ENCODE data around the gene FYB1.

Gene FYB1

DNA sequence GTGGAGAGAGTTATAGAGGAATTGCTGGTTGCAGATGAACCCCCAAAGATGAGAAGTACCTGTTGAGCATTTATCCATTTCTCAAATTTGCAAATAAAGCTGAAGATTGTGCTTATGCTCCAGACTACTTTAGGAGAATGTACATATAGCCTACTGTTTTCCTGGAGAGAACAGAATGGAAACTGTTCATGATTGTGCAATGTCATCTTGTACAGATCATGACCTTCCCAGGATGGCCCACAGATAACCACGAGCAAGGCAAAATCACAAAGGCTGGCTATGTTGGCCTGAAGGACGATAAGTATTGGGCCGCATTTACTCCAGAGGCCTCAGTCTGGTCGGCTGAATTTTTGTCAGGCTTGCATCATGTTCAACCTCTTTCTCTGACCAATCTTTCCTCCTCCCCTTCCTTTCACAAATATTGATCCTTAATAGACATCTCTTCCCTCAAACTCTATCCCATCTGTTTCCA lies 116.6 kb downstream of the FYB1 start:
- H3K4me3 ChIP-seq (ENCODE audit: control insufficient read depth, low read depth, low read length) = no peak overlapping the region
- TF ChIP-seq, protein P1, sequence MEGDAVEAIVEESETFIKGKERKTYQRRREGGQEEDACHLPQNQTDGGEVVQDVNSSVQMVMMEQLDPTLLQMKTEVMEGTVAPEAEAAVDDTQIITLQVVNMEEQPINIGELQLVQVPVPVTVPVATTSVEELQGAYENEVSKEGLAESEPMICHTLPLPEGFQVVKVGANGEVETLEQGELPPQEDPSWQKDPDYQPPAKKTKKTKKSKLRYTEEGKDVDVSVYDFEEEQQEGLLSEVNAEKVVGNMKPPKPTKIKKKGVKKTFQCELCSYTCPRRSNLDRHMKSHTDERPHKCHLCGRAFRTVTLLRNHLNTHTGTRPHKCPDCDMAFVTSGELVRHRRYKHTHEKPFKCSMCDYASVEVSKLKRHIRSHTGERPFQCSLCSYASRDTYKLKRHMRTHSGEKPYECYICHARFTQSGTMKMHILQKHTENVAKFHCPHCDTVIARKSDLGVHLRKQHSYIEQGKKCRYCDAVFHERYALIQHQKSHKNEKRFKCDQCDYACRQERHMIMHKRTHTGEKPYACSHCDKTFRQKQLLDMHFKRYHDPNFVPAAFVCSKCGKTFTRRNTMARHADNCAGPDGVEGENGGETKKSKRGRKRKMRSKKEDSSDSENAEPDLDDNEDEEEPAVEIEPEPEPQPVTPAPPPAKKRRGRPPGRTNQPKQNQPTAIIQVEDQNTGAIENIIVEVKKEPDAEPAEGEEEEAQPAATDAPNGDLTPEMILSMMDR (conservative IDR thresholded peaks at IDR 0.05; ENCODE audit: control insufficient read depth, insufficient read depth, low read depth, low read length) = no peak
- peak; percentile 81 for DNase-seq (ENCODE audit: low read depth)

DNA sequence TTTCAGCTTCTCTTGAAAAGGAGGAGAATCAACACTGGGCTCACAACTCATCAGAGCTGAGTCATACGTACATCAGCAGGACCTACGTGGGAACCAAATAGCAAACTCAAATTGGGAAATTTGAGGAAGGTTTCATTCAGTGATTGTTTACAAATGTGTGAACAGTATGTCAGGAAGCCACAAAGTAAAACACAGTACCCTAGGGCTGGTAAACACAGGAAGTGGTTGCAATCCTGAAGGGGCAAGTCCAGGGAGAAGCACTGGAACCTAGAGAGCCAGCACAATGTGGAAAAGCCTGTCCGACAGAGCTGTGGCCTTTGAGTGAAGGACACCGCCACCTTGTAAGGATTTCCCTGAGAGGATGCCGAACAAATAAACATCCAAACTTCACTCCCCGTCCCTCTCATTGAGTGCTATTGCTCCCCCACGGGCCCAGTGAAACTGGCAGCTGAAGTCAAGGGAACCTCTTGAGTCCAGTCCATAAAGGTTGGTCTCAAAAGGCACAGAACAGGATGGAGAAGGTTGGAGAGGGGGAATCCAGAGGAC lies 118.4 kb downstream of the FYB1 start:
- TF ChIP-seq, protein P1 (conservative IDR thresholded peaks at IDR 0.05; ENCODE audit: control insufficient read depth, insufficient read depth, low read depth, low read length) = no peak
- peak; percentile 99 for DNase-seq (ENCODE audit: low read depth)
- no peak overlapping the region for H3K4me3 ChIP-seq (ENCODE audit: control insufficient read depth, low read depth, low read length)

DNA sequence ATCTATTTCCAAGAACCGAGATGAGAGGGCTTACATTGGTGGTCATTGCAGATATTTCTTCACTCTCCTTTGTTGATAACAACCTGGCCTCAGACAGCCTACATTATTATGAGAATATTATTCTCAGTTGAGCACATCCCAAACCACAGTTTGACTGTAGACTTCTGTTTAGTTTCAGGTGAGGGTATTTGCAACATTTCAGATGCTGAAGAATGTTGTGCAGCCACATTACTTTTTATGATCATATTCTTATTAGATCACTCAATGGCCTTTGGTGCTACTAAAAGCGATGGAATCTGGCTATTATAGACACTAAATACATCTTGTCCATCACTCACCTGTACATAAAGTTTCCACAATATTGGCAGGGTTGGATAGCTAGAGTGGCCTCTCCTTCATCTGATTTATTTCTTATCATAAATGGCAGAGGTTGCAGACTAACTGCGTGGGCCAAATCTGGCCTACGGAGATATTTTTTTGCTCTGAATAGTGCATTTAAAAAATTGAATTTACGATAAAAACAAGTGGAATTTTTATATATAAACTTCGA lies 119.0 kb downstream of the FYB1 start:
- H3K4me3 ChIP-seq (ENCODE audit: control insufficient read depth, low read depth, low read length) = no peak overlapping the region
- TF ChIP-seq, protein P1 (conservative IDR thresholded peaks at IDR 0.05; ENCODE audit: control insufficient read depth, insufficient read depth, low read depth, low read length) = no peak
- no peak for DNase-seq (ENCODE audit: low read depth)

DNA sequence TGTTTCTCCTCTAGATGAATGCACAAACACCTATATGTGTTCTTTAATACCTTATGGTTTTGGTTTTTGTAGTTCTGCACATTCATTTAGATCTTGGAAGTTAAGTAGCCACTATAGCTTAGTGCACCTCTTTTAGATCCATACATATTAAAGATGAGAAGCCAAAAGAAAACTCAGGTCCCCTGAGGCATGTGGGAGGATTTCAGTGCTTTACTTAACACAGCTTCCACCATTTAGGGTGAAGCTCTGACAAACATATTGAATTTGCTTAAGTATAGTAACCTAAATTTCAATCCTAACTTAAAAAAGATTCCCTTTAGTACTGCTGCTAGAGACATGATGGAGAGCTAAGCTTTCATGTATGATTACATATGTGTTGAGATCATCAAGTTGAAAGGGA lies 119.5 kb downstream of the FYB1 start:
- TF ChIP-seq, protein P1 (conservative IDR thresholded peaks at IDR 0.05; ENCODE audit: control insufficient read depth, insufficient read depth, low read depth, low read length) = no peak
- DNase-seq (ENCODE audit: low read depth) = no peak
- no peak overlapping the region for H3K4me3 ChIP-seq (ENCODE audit: control insufficient read depth, low read depth, low read length)

DNA sequence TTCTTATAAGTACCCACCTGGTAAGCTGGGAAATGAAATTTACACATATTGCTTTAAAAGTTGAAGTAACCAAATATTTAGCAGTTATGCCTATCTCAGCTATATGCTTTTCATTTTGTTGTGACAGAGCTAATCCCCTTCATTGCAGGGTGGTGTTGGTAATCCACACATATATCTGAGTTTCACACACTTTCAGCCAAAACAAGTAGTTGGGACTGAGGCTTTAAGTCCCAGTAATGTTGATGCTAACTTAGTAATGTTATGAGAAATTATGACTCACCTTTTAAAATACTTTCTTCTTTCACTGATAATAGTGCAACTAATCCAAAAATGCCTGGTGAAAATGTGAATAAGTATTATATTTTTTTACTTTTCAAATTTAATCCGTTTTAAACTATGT lies 126.0 kb downstream of the FYB1 start:
- peak; percentile 63 for DNase-seq (ENCODE audit: low read depth)
- TF ChIP-seq, protein P1 (conservative IDR thresholded peaks at IDR 0.05; ENCODE audit: control insufficient read depth, insufficient read depth, low read depth, low read length) = no peak
- H3K4me3 ChIP-seq (ENCODE audit: control insufficient read depth, low read depth, low read length) = no peak overlapping the region

DNA sequence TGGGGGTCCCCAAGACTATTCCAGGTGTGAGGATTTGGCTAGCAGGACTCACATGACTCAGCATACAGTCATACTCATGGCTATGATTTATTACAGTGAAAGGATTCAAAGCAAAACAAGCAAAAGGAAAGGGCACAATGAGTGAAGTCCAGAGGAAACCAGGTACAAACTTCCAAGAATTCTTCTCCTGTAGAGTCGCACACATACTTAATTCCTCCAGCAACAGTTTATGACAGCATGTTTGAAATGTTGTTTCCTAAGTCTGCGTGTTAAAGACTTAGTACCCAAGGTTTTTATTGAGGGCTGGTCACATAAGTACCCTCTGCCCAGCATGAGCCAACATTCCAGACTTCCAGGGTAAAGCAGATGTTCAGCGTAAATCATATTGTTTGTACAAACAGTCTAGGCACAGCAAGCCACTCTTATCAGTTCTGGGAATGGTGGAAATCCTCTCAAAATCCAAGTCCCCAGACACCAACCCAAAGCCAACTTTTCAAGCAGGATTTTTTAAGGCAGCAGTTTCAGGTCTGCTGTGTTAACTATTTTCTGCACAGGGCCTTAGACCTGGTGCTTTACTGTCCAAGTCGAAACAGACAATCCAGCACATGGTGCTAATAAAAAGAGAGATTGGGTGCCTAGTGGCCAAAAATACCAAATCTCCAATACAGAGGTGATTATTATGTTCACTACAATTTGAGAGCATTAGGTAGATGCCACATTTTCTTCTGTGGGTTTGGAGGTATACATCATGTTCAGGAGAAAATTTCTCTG lies 126.6 kb downstream of the FYB1 start:
- peak; percentile 58 for DNase-seq (ENCODE audit: low read depth)
- H3K4me3 ChIP-seq (ENCODE audit: control insufficient read depth, low read depth, low read length) = no peak overlapping the region
- TF ChIP-seq, protein P1 (conservative IDR thresholded peaks at IDR 0.05; ENCODE audit: control insufficient read depth, insufficient read depth, low read depth, low read length) = no peak
